ENCODE data around the gene SMYD2. TPM values are rescaled to one million over a fixed set of nuclear protein-coding genes. Genes with fewer than 3 reads are reported as not detected.
A peak's percentile ranks its signal among the peaks of the same experiment; 100 is the strongest.

SMYD2 gene
- total RNA-seq, 1 experiment from 2014 or later, result 6.4 TPM

- TF ChIP-seq ZNF425 (CRISPR knock-in tag; conservative IDR thresholded peaks at IDR 0.05) (no peak), NFYB (CRISPR knock-in tag; conservative IDR thresholded peaks at IDR 0.05; ENCODE audit: low read depth) (no peak), ATF1 (CRISPR knock-in tag; IDR thresholded peaks at IDR 0.05) (no peak), ZBTB21 (CRISPR knock-in tag; IDR thresholded peaks at IDR 0.05; ENCODE audit: borderline replicate concordance) (no peak), ESRRA (CRISPR knock-in tag; IDR thresholded peaks at IDR 0.05; ENCODE audit: borderline replicate concordance) (no peak), ATF3 (CRISPR knock-in tag; conservative IDR thresholded peaks at IDR 0.05) (no peak)
Observed at GRCh38 chr1:214317734-214318133, 36.8 kb downstream of the SMYD2 start (continued).

GRCh38 chr1:214318356-214318755 is 37.4 kb downstream of the SMYD2 start:
- ChIA-PET POLR2A (interaction anchor here (1.2 kb wide), 1 partner anchor 38 kb away, joined by 3 read pairs; the partner anchor contains the start of gene SMYD2), CTCF (interaction anchor here (1.0 to 7.5 kb wide), 20 partner anchors 11 to 1205 kb away, joined by 3 to 182 read pairs (median 6); partner anchors contain the start of gene SMYD2)
- ATAC-seq (no peak), DNase-seq (ENCODE audit: low spot score) (no peak)
- no peaks in the 10 kb centered on the region for H3K9me3 Mint-ChIP-seq
- TF ChIP-seq ATF1 (CRISPR knock-in tag; IDR thresholded peaks at IDR 0.05) (no peak), ZNF232 (CRISPR knock-in tag; IDR thresholded peaks at IDR 0.05) (no peak), TEAD1 (CRISPR knock-in tag; IDR thresholded peaks at IDR 0.05) (no peak), HMGA2 (CRISPR knock-in tag; IDR thresholded peaks at IDR 0.05) (no peak), E2F1 (CRISPR knock-in tag; IDR thresholded peaks at IDR 0.05) (no peak), AFF4 (CRISPR knock-in tag; IDR thresholded peaks at IDR 0.05; ENCODE audit: borderline replicate concordance) (no peak), E2F5 (CRISPR knock-in tag; IDR thresholded peaks at IDR 0.05) (no peak), ZNF416 (CRISPR knock-in tag; IDR thresholded peaks at IDR 0.05) (no peak)
- H3K27me3 Mint-ChIP-seq (ENCODE audit: low read depth), result peaks cover 65% of the 10 kb centered on the region
- peak overlapping the region; percentile 23; the same call in 1 of the 2 replicates for H3K4me3 Mint-ChIP-seq
- peaks cover 58% of the 10 kb centered on the region for H3K4me1 Mint-ChIP-seq
- no peak overlapping the region for H3K27ac Mint-ChIP-seq
- peaks cover 4% of the 10 kb centered on the region; the same call in 1 of the 2 replicates for H3K36me3 Mint-ChIP-seq

GRCh38 chr1:214318956-214319736 is 38.2 kb downstream of the SMYD2 start:
- Mint-ChIP-seq H3K9me3 (no peaks in the 10 kb centered on the region), H3K27me3 (ENCODE audit: low read depth) (peaks cover 57% of the 10 kb centered on the region), H3K4me3 (no peak overlapping the region), H3K4me1 (peaks cover 55% of the 10 kb centered on the region), H3K36me3 (peaks cover 4% of the 10 kb centered on the region; the same call in 1 of the 2 replicates), H3K27ac (no peak overlapping the region)
- DNase-seq (ENCODE audit: low spot score) (no peak), ATAC-seq (no peak)
- CTCF ChIA-PET, result interaction anchor here (1.0 to 7.5 kb wide), 8 partner anchors 10 to 1205 kb away, joined by 3 to 182 read pairs (median 10); partner anchors contain the start of gene SMYD2
- POLR2A ChIA-PET, result no interaction called here
- TF ChIP-seq MAX (CRISPR knock-in tag; IDR thresholded peaks at IDR 0.05) (no peak), MLX (CRISPR knock-in tag; IDR thresholded peaks at IDR 0.05) (no peak), NR3C1 (CRISPR knock-in tag; conservative IDR thresholded peaks at IDR 0.05; ENCODE audit: low read depth) (no peak), ZNF263 (CRISPR knock-in tag; IDR thresholded peaks at IDR 0.05; ENCODE audit: low read depth) (no peak), E2F5 (CRISPR knock-in tag; IDR thresholded peaks at IDR 0.05) (no peak), ZNF512 (CRISPR knock-in tag; IDR thresholded peaks at IDR 0.05; ENCODE audit: borderline replicate concordance) (no peak)
